HCT116 (cell line): Measurements from ENCODE around the gene SLC9A9. TPM values are rescaled to one million over a fixed set of nuclear protein-coding genes. Genes with fewer than 3 reads are reported as not detected.

ENCODE experiments used
- ATAC-seq: fragments of 200-7000 bp; cut with Tn5 transposase; 2 replicates; pipeline ENCODE4 v1.9.1; 2020; ENCODE audit warnings: mild to moderate bottlenecking, moderate library complexity
- BruUV-seq: library from RNA; stranded (reverse); fragments of 400-500 nt; replicated peaks from 2 replicates; lab custom pipeline; 2021; lab: Mats Ljungman, UMichigan
- CTCF ChIA-PET: fragments of 300-600 bp; sonication (Branson Sonifier 250); formaldehyde crosslinking; loops from one replicate; lab custom pipeline; 2021; ENCODE audit warnings: antibody characterized with exemption; lab: Charles Lee
- POLR2A ChIA-PET: fragments of 300-600, 350-600 bp; sonication (Branson Sonifier 250); formaldehyde crosslinking; loops from one replicate; lab custom pipeline; 2021; ENCODE audit warnings: antibody characterized with exemption; lab: Charles Lee
- RAD21 ChIA-PET, 2 experiments: fragments of 300-600 bp; sonication (Branson Sonifier 250); formaldehyde crosslinking; loops; one replicate each; lab custom pipeline; 2023; ENCODE audit warnings: low total read pairs in 2 of 2; ENCODE audit not compliant: uncharacterized antibody in 2 of 2, unreplicated experiment in 2 of 2, low non-redundant PET in 1 of 2; lab: Charles Lee
- DNase-seq: peaks from one replicate; pipeline ENCODE4 v3.0.0-alpha.2; 2010; ENCODE audit warnings: low read depth, low spot score
- H2AFZ ChIP-seq: fragments of 200-600 bp; shearing (Covaris generic), sonication (generic); 2 replicates; pipeline ENCODE4 v1.6.1; 2017; ENCODE audit warnings: low read depth, mixed run types, mixed read lengths, antibody characterized with exemption, low read length; ENCODE audit not compliant: poor library complexity, severe bottlenecking
- H3K27ac ChIP-seq: 2 replicates; pipeline ENCODE4 v1.5.1; 2012; ENCODE audit warnings: low read depth, low read length
- H3K27me3 ChIP-seq: fragments of 200-600 bp; sonication (generic); 2 replicates; pipeline ENCODE4 v1.6.1; 2016; ENCODE audit warnings: mixed run types, low read length, mixed read lengths; ENCODE audit not compliant: insufficient read depth
- H3K36me3 ChIP-seq, 2 experiments: fragments of 200-500 bp in 1 of 2; fragments of 200-600 bp in 1 of 2; sonication (Bioruptor generic) in 1 of 2; sonication (generic) in 1 of 2; 2 replicates each; pipeline versions ENCODE4 v1.5.1 to v1.6.1; 2014 to 2016; ENCODE audit warnings: low read length in 2 of 2, inconsistent platforms in 1 of 2, mixed read lengths in 1 of 2, mixed run types in 1 of 2; ENCODE audit not compliant: insufficient read depth in 2 of 2, control insufficient read depth in 1 of 2
- H3K4me1 ChIP-seq, 2 experiments: fragments of 200-600 bp in 1 of 2; sonication (generic) in 1 of 2; 2 replicates each; pipeline versions ENCODE4 v1.5.1 to v1.6.1; 2012 to 2017; ENCODE audit warnings: low read length in 2 of 2, inconsistent platforms in 1 of 2, mild to moderate bottlenecking in 1 of 2, mixed read lengths in 1 of 2, mixed run types in 1 of 2, moderate library complexity in 1 of 2; ENCODE audit not compliant: insufficient read depth in 2 of 2, control insufficient read depth in 1 of 2
- H3K4me2 ChIP-seq: fragments of 200-600 bp; sonication (generic); 2 replicates; pipeline ENCODE4 v1.6.1; 2017; ENCODE audit warnings: mixed run types, low read length, mixed read lengths
- H3K4me3 ChIP-seq, 2 experiments: fragments of 200-600 bp in 1 of 2; sonication (generic) in 1 of 2; replicated peaks in 1 of 2; 2 replicates each; pipeline ENCODE4 v1.5.1; 2011 to 2016; ENCODE audit warnings: low read length in 2 of 2, control low read depth in 1 of 2, low read depth in 1 of 2, mild to moderate bottlenecking in 1 of 2, mixed read lengths in 1 of 2, mixed run types in 1 of 2
- H3K79me2 ChIP-seq: fragments of 200-600 bp; sonication (generic); 2 replicates; pipeline ENCODE4 v1.6.1; 2017; ENCODE audit warnings: mild to moderate bottlenecking, mixed run types, low read length, moderate library complexity, mixed read lengths; ENCODE audit not compliant: insufficient read depth
- H3K9ac ChIP-seq: fragments of 200-600 bp; sonication (generic); 2 replicates; pipeline ENCODE4 v1.6.1; 2016; ENCODE audit warnings: low read length, mixed read lengths
- H3K9me2 ChIP-seq: fragments of 200-600 bp; sonication (generic), shearing (Covaris generic); 2 replicates; pipeline ENCODE4 v1.6.1; 2017; ENCODE audit warnings: mixed run types, mild to moderate bottlenecking, moderate library complexity; ENCODE audit not compliant: insufficient read depth
- H3K9me3 ChIP-seq, 2 experiments: fragments of 200-500 bp in 1 of 2; fragments of 200-600 bp in 1 of 2; sonication (Bioruptor generic) in 1 of 2; sonication (generic) in 1 of 2; 2 replicates each; pipeline ENCODE4 v1.6.1; 2014 to 2017; ENCODE audit warnings: low read length in 2 of 2, mixed read lengths in 2 of 2, inconsistent platforms in 1 of 2, low read depth in 1 of 2, mild to moderate bottlenecking in 1 of 2, mixed run types in 1 of 2, moderate library complexity in 1 of 2; ENCODE audit not compliant: control insufficient read depth in 1 of 2, insufficient read depth in 1 of 2
- H4K20me1 ChIP-seq: fragments of 200-600 bp; sonication (generic), shearing (Covaris generic); 2 replicates; pipeline ENCODE4 v1.6.1; 2017; ENCODE audit warnings: mixed run types, mild to moderate bottlenecking, moderate library complexity; ENCODE audit not compliant: insufficient read depth
- CEBPB ChIP-seq: IDR thresholded peaks from 2 replicates; pipeline ENCODE4 v1.6.1; 2012; ENCODE audit warnings: low read depth
- EZH2phosphoT487 ChIP-seq: fragments of 200-600 bp; IDR thresholded peaks from 2 replicates; pipeline ENCODE4 v1.6.1; 2018; ENCODE audit warnings: antibody characterized with exemption, borderline replicate concordance
- FOSL1 ChIP-seq: IDR thresholded peaks from 2 replicates; pipeline ENCODE4 v1.6.1; 2012; ENCODE audit warnings: low read depth
- POLR2A ChIP-seq: IDR thresholded peaks from 2 replicates; pipeline ENCODE4 v1.7.0; 2011; ENCODE audit warnings: borderline replicate concordance; ENCODE audit not compliant: insufficient read depth, insufficient read length; ENCODE audit errors: extremely low read depth
- POLR2AphosphoS5 ChIP-seq: IDR thresholded peaks from 2 replicates; pipeline ENCODE4 v1.6.1; 2011; ENCODE audit warnings: mild to moderate bottlenecking, low read depth, low read length, moderate library complexity
- RAD21 ChIP-seq: IDR thresholded peaks from 2 replicates; pipeline ENCODE4 v1.6.1; 2012; ENCODE audit warnings: low read depth, mild to moderate bottlenecking
- SP1 ChIP-seq: IDR thresholded peaks from 2 replicates; pipeline ENCODE4 v1.6.1; 2012; ENCODE audit warnings: low read depth
- YY1 ChIP-seq: IDR thresholded peaks from 2 replicates; pipeline ENCODE4 v1.6.1; 2011; ENCODE audit warnings: low read length, low read depth, moderate library complexity, mild to moderate bottlenecking; ENCODE audit not compliant: insufficient replicate concordance; ENCODE audit errors: extremely low read depth
- ZBTB33 ChIP-seq: IDR thresholded peaks from 2 replicates; pipeline ENCODE4 v1.6.1; 2011; ENCODE audit warnings: mild to moderate bottlenecking, low read length, moderate library complexity; ENCODE audit not compliant: insufficient replicate concordance; ENCODE audit errors: extremely low read depth
- intact Hi-C: fragments of 100-400 bp; cut with micrococcal nuclease; formaldehyde crosslinking; loops from 2 replicates; pipeline ENCODE4 v1.10.0; 2022
- total RNA-seq: library from RNA; stranded (reverse); gene quantifications from one replicate; pipeline ENCODE4 v1.2.1, GENCODE V29; 2021; ENCODE audit not compliant: unreplicated experiment

SLC9A9 gene
- total RNA-seq, 1 experiment from 2014 or later: 0.20 TPM

- Histone ChIP-seq H2AFZ (no peak overlapping the region), H4K20me1 (no peaks in the 10 kb centered on the region), H3K27ac (no peak overlapping the region), H3K36me3 (no peaks in the 10 kb centered on the region), H3K4me2 (no peak overlapping the region), H3K4me3 (no peak overlapping the region), H3K79me2 (no peaks in the 10 kb centered on the region), H3K9ac (no peak overlapping the region), H3K27me3 (no peaks in the 10 kb centered on the region), H3K4me1 (no peaks in the 10 kb centered on the region), H3K9me3 (no peaks in the 10 kb centered on the region), H3K9me2 (no peaks in the 10 kb centered on the region)
- TF ChIP-seq RAD21: no peak
- TF ChIP-seq FOSL1: no peak
- no peak for TF ChIP-seq SP1
- TF ChIP-seq ZBTB33: no peak
- TF ChIP-seq POLR2AphosphoS5: no peak
- no peak for TF ChIP-seq POLR2A
- no peak for TF ChIP-seq CEBPB
- TF ChIP-seq YY1: no peak
- no peak for TF ChIP-seq EZH2phosphoT487
- POLR2A ChIA-PET: no interaction called here
- no peak for DNase-seq
- intact Hi-C loops: no loop called here
- RAD21 ChIA-PET: no interaction called here
- ATAC-seq: no peak
- BruUV-seq: no TSS peak
- CTCF ChIA-PET: no interaction called here
Observed at GRCh38 chr3:143220741-143221140, 627.5 kb downstream of the SLC9A9 start.
